ENCODE results near the gene SLC9A5.

Gene SLC9A5, protein sequence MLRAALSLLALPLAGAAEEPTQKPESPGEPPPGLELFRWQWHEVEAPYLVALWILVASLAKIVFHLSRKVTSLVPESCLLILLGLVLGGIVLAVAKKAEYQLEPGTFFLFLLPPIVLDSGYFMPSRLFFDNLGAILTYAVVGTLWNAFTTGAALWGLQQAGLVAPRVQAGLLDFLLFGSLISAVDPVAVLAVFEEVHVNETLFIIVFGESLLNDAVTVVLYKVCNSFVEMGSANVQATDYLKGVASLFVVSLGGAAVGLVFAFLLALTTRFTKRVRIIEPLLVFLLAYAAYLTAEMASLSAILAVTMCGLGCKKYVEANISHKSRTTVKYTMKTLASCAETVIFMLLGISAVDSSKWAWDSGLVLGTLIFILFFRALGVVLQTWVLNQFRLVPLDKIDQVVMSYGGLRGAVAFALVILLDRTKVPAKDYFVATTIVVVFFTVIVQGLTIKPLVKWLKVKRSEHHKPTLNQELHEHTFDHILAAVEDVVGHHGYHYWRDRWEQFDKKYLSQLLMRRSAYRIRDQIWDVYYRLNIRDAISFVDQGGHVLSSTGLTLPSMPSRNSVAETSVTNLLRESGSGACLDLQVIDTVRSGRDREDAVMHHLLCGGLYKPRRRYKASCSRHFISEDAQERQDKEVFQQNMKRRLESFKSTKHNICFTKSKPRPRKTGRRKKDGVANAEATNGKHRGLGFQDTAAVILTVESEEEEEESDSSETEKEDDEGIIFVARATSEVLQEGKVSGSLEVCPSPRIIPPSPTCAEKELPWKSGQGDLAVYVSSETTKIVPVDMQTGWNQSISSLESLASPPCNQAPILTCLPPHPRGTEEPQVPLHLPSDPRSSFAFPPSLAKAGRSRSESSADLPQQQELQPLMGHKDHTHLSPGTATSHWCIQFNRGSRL

DNA sequence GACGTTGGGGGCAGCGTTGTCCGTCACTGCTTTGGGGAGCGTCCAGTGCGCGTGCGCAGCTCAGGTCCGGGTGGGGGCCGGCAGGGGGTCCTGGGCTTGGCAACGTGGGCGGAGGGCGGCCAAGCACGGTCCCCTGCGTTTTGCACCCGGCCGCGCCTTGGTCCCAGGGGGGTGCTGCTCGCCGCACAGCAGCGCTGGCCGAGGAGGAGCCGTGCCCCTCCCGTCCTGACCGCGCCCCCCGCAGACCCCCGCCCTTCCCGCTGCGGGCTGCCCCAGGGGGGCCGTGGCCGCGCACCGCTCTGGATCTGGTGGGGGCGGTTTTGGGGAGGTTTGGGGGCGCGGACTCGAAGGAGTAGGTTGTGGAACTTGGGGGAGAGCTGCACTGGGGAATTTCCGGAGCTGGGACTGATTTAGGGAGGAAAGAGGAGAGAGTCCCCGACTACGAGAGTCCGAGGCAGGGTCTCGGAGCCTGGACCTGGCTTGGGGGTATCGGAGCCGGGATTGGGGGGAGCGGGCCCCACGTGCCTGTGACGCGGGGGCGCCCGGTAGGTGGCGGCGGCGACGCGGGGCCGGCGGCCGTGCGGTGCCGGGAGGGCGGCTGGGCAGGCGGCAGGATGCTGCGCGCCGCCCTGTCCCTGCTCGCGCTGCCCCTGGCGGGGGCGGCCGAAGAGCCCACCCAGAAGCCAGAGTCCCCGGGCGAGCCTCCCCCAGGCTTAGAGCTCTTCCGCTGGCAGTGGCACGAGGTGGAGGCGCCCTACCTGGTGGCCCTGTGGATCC, at the start of gene SLC9A5:
Gene SLC9A5, plus strand, starts transcription at position 579 of the 777 bp plus-strand sequence. Its CDS starts 36 bp downstream, at position 615.
- peak; percentile 63 for DNase-seq (ENCODE audit: low spot score)

DNA sequence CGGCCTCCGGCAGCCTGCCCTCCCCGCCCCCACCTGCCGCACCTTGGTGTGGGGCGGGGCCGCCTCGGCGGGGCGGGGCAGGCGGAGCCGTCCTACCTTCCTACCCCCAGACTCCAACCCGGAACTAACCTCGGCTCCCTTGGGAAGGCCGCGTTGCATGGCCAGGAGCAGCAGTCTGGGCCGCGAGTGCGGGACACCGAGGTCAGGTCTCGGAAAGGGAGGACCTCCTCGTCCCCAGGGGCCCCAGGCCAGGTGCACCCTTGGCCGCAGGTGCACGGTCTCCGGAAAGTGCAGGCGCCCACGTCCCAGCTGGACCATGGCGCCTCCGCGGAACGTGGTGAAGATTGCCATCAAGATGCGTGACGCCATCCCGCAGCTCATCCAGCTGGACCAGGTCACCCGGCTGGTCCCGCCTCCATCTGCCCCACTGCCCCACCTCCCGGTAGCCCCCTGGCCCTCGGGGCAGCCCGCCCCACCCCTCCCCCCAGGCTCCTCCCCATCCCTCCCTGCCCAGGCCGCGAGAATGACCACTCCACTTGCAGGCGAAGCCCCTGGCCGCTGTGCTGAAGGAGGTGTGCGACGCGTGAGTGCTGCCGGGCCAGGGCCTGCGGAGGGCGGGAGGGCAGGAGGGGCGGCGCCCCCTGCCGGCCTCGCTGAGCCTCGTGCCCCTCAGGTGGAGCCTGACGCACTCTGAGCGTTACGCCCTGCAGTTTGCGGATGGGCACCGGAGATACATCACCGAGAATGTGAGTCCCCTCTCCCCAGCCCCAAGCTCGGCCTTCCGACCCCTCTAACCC, 49.6 kb upstream of the SLC9A5 start, which contains the start of gene ELMO3:
Gene ELMO3, plus strand, starts transcription at position 121 of the 797 bp plus-strand sequence. Its CDS starts 196 bp downstream, at position 317.
- no peak for DNase-seq (ENCODE audit: low spot score)

DNA sequence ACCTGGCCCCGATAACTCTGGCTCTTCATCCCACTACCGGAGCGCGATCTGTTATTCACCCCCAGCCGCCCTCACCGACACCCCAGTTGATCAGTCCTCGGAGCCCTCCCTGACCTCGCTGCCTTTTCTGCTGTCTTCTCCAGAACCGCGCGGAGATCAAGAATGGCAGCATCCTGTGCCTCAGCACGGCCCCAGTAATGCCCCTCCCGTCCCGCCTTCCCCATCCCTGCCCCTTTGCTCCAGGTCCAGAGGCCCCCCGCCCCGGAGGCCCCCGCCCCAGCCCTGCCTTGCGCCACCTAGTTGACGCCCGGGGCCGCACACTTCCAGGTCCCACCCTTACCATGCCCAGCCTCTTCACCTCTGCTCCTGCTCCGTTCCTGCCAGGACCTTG, 49.0 kb upstream of the SLC9A5 start:
- no peak for DNase-seq (ENCODE audit: low spot score)

DNA sequence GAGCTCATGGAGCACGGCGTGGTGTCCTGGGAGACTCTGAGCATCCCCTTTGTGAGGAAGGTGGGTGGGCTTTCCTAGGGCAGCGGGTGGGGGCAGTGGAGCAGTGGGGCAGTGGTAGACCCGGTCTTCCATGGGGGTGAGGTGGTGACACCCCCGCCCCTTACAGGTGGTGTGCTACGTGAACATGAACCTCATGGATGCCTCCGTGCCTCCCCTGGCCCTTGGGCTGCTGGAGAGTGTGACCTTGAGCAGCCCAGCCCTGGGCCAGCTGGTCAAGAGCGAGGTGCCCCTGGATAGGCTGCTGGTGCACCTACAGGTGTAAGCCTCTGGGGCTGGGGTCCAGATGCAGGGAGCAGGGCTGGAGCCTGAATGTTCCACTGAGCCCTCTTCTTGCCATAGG, 48.3 kb upstream of the SLC9A5 start:
- DNase-seq (ENCODE audit: low spot score), result no peak

DNA sequence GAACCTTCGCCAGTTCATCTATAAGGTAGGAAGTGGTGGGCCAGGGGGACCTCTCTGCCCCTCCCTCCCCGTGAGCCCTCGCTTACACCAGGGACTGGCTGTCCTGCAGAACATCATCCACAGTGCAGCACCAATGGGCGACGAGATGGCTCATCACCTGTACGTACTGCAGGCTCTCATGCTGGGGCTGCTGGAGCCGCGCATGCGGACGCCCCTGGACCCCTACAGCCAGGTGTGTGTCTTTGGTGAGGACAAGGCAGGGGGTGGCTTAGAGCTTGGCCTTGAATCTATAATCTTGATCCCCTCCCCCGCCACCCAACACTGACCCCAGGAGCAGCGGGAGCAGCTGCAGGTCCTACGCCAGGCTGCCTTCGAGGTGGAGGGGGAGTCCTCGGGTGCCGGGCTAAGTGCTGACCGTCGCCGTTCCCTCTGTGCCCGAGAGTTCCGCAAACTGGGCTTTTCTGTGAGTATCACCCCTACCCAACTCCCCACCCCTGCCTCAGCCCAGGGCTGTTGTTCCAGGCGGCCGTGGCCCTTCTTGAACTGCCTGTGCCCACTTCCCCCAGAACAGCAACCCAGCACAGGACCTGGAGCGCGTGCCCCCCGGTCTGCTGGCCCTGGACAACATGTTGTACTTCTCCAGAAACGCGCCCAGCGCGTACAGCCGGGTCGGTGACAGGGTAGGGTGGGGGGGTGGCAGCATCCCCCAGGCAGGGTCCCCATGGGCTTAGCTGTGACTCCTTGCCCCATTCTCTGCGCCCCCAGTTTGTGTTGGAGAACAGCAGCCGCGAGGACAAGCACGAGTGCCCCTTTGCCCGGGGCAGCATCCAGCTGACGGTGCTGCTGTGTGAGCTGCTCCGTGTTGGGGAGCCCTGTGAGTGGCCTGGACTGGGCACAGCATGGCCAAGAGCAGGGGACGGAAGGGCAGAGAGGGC, 47.1 kb upstream of the SLC9A5 start:
- DNase-seq (ENCODE audit: low spot score), result no peak

DNA sequence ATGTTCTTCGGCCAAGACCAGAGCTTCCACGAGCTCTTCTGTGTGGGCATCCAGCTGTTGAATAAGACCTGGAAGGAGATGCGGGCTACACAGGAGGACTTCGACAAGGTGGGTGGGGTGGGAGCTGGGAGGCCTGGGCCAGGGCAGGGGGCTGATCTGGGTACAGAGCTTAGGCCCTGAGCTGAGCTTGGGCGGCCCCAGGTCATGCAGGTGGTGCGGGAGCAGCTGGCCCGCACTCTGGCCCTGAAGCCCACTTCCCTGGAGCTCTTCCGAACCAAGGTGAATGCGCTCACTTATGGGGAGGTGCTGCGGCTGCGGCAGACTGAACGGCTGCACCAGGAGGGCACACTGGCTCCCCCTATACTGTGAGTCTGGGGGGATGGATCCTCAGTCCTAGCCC, 46.4 kb upstream of the SLC9A5 start:
- DNase-seq (ENCODE audit: low spot score), result no peak

DNA sequence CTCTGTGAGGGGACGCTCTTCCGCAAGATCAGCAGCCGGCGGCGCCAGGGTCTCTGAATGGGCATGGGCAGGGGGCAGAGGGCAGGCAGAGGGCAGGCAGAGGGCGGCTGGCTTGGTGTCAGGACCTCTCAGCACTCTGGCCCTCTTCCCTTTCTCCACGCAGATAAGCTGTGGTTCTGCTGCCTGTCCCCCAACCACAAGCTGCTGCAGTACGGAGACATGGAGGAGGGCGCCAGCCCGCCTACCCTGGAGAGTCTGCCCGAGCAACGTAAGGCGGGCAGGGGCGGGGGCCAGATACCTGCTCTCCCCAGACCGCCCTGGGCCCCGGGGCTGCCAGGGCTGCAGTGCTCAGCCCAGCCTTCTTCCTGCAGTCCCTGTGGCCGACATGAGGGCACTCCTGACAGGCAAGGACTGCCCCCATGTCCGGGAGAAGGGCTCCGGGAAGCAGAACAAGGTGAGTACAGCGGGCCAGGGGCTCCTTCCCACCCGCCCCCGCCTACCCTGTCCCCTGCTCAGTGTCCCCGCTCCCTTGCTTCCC, 45.8 kb upstream of the SLC9A5 start:
- no peak for DNase-seq (ENCODE audit: low spot score)

DNA sequence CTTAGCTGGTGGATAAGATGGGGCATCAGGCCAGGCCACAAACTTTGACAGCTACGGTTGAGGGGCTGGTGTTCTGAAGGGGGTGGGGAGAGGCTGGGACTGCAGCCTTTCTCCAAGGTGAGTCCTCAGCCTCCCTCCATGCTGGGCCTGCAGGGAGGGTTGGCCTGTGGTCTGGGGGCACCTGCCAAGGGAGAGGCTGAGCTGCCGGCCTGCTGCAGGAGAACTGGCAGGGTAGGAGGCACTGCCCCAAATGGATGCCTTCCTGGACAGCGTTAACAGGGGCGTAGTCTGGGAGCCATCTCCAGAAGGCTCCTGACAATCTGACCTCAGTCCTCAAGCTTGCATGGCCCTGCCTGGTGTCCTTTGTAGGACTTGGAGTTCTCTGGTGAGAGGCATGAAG, 44.7 kb upstream of the SLC9A5 start:
- no peak for DNase-seq (ENCODE audit: low spot score)

DNA sequence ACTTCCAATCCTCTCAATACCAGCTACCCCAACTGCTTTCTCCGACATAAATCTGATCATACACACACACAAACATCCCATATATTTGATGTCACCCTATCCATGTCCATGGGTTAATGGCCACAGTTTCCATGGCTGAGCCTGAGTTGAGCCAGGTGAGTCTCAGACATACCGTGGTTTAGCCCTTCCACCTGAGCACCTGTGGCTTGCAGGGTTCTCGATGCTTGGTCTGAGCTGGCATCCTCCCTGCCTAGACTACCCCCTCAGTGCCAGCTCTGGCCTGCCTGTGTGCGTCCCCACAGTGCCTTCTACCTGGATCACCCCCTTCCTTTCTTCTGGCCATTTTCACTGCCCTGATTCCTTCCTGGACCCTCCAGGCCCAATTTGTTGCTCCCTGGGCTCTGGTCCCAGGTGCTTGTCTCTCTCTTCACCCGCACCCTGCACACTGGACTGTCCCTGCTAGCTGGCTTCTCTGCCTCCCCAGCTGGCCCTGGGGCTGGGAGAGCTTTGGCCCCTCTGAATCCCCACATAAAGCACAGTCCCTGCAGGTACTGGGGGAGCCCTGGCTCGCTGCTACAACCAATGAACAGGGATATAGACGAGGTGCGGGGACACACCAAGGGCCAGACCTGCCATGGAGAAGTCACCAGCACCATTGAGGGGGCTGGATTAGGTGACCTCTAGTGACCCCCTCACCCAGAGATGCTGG, 42.5 kb upstream of the SLC9A5 start:
- DNase-seq (ENCODE audit: low spot score), result no peak

DNA sequence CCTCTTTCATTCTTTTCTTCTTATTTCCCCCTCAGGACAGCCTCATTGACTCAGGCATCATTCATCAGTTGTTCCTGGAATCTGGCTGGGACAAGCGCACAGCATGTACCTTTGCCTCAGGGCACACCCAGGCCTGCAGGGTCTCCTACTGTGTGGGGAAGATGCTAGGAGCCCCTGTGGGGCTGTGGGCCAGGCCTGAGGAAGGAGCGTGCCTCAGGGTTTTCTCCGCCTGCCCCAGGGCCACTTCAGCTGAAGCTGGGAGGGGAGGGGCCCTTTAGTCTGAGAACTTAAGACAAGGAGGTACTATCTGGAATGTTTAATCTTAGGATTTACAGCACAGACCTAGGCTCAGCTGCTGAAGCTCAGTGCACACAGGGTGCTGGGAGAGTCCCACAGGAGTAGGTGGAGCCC, 41.9 kb upstream of the SLC9A5 start:
- no peak for DNase-seq (ENCODE audit: low spot score)

DNA sequence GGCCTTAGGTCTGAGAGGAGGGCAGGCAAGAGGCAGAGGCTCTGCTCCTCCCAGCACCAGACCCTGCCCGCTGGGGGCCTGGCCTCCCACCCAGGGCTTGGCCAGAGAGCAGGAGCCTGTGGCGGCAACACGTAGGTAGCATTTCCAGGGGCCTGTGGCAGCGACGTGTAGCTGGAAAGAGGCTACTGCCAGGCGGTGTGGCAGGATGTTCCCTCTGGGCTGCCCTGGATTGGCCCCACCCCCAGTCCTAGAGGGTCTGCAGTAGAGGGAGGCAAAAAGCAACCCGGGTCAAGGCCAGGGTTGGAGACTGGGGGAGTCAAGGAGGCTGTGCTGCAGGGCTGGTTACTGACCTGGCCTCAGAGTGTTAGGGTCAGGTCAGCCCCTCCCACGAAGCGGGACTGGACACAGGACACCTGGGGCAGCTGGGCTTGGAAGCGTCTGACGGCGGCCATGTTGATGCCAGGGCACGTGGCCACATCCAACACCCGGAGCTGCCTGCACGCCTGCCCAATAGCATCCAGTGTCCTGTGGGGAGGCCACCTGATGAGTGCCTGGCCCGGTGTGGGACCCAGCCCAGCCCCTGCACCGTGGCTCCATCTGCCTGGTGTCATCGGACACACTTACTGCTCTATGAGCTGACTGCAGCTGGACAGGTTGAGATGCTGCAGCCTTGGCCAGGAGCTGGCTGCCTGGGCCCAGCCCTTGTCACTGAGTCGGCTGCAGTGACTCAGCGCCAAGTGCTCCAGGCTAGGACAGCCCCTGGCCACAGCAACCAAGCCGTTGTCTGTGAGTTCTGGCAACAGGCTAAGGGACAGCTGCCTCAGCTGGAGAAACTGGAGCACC, 41.3 kb upstream of the SLC9A5 start:
- DNase-seq (ENCODE audit: low spot score), result no peak

DNA sequence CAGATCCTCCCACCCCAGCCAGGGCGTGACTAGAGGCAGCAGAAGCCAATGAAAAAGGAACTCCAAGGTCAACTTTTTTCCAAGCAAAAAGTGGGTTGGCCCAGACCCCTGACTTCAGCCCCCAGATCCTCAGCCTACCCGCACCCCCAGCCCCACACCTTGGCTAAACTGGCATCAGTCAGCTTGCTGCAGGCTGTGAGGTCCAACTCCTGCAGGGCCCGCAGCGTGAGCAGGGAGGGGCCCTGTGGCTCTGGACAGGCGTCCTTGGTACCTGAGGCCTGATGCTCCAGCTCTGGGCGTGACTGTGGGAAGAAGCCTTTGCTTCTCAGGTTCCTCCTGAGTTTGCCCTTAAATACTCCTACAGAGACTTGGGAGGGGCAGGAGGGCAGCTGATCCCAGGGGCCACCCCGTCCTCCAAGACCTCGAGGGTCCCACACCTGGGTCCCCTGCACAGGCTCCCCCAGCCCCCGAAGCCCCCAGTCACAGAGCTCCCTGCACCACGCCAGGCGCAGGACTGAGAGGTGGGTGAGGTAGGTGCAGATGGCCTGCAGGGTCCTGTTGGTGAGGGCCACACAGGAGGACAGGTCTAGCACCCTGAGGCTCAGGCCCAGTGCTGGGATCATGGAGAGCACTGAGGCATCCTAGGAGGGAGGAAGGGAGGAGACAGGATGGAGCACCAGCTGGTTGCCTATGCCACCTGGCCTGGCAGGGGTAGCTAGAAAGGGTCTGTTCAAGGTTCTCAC, 40.5 kb upstream of the SLC9A5 start:
- DNase-seq (ENCODE audit: low spot score), result no peak

DNA sequence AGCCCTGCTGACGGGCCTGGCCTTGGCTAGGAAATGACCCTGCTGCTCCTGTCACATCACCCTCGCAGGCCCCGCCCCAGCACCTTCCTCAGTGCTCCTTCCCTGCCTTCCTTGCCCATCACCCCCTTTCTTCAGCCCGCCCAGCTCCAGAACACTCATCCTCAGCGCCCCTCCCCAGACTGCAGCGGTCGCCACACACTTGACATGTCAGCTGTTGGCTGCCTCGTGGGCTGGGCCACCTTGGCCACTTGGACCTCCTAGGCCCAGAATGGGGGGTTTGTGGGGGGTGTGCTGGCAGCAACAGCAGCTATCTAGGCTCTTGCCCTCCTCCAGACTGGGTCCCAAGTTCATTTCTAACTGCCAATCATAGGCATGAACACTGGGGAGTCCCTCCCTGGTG, 39.2 kb upstream of the SLC9A5 start:
- DNase-seq (ENCODE audit: low spot score), result no peak

DNA sequence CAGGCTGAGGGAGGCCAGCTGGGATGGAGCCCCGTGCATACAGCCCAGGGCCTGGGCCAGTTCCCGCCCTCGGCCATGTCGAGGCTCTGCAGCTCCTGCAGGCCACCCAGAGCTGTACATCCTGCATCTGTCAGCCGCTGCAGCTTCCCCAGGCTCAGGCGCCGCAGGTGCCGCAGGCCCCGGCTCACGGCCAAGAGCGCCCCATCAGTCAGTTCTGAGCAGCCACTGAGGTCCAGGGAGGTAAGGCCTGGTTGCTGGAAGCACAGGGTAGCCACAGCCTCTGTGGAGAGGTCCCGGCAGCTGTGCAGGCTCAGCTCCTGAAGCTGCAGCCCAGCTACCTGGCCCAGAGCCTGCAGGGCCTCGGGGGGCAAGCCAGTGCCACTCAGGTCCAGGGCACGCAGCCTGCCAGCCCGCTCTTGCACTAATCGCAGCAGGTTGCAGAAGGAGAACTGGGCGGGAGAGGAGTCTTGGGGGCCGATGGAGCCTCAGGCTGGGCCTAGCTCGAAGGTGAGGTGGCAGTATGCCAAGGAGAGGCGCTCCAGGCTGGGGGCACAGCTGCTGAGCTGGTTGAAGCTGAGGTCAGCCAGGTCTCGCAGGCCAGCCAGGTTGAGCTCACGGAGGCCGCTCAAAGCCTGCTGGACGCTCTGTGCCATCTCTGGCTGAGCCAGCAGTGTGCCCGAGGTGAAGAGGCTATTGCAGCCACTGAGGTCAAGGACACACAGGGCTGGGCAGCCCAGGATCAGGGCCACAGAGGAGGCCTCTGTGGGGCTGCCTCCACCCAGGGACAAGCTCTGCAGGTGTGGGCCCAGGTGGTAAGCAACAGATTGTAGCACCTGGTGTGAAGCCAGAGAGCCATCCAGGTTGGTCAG, 38.5 kb upstream of the SLC9A5 start:
- no peak for DNase-seq (ENCODE audit: low spot score)

DNA sequence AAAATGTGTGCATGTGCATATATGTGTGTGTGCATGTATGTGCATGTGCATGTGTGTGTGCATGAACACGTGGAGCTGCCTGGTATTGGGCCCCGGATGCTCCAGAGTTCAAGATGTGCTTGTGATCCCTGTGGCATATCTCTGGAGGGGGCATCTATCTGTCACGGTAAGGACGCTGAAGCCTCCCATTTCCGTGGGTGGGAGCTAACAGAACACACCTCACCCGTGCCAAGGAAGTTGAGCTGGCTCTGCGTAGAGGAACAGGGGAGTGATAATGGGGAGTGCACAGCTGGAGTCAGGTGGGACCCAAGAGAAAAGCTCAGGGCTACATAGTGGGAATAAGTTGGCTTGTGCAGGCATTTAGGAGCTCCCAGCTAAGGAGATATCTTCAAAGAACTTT, 37.1 kb upstream of the SLC9A5 start:
- DNase-seq (ENCODE audit: low spot score), result no peak

DNA sequence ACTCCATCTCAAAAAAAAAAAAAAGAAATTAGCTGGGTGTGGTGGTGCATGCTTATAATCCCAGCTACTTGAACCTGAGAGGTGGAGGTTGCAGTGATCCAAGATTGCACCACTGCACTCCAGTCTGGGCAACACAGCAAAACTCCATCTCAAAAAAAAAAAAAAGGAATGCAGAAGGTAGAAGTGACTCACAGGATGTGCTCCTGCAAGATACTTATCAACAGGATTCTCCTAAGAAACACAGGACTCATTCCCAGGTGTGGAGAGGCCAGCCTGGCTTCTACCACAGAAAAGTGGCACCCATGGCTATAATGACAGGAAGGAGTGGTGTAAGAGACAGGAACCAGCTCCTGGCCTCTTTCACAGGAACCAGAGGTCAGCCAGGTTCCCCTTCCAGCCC, 36.0 kb upstream of the SLC9A5 start:
- DNase-seq (ENCODE audit: low spot score), result no peak

All from left forelimb (tissue), 1 donor.